Measurements from ENCODE around the gene AGPS.

The AGPS gene

GRCh38 chr2:177574356-177574755, 181.8 kb downstream of the AGPS start:
- no peaks in the 10 kb centered on the region for H3K9me3 ChIP-seq (ENCODE audit: control insufficient read depth, low read length)
- no peak overlapping the region for H3K27ac ChIP-seq (ENCODE audit: insufficient read depth, low read depth, low read length, poor library complexity, severe bottlenecking)
- no peak overlapping the region for H3K4me3 ChIP-seq (ENCODE audit: insufficient read depth, low read depth, low read length)
- 83 to 88% methylated on average over 7 of the region's 7 CpGs for WGBS, 2 experiments
- no peaks in the 10 kb centered on the region for H3K4me1 ChIP-seq (ENCODE audit: control insufficient read depth, insufficient read depth, low read length)
- H3K36me3 ChIP-seq (ENCODE audit: control insufficient read depth, insufficient read depth, low read length): no peaks in the 10 kb centered on the region
- peaks cover 3% of the 10 kb centered on the region for H3K27me3 ChIP-seq (ENCODE audit: control insufficient read depth, insufficient read depth, low read length, poor library complexity, severe bottlenecking)

- Histone ChIP-seq H3K27me3 (ENCODE audit: control insufficient read depth, insufficient read depth, low read length, poor library complexity, severe bottlenecking) (no peaks in the 10 kb centered on the region), H3K9me3 (ENCODE audit: control insufficient read depth, low read length) (no peaks in the 10 kb centered on the region), H3K27ac (ENCODE audit: insufficient read depth, low read depth, low read length, poor library complexity, severe bottlenecking) (no peak overlapping the region), H3K4me3 (ENCODE audit: insufficient read depth, low read depth, low read length) (no peak overlapping the region), H3K4me1 (ENCODE audit: control insufficient read depth, insufficient read depth, low read length) (no peaks in the 10 kb centered on the region), H3K36me3 (ENCODE audit: control insufficient read depth, insufficient read depth, low read length) (no peaks in the 10 kb centered on the region)
- WGBS, 2 experiments: 91 to 94% methylated on average over 2 of the region's 2 CpGs
Measured at GRCh38 chr2:177575358-177575757, 182.8 kb downstream of the AGPS start.

GRCh38 chr2:177577075-177577474, 184.5 kb downstream of the AGPS start:
- Histone ChIP-seq H3K4me1 (ENCODE audit: control insufficient read depth, insufficient read depth, low read length) (no peaks in the 10 kb centered on the region), H3K36me3 (ENCODE audit: control insufficient read depth, insufficient read depth, low read length) (no peaks in the 10 kb centered on the region), H3K9me3 (ENCODE audit: control insufficient read depth, low read length) (no peaks in the 10 kb centered on the region), H3K27ac (ENCODE audit: insufficient read depth, low read depth, low read length, poor library complexity, severe bottlenecking) (no peak overlapping the region), H3K4me3 (ENCODE audit: insufficient read depth, low read depth, low read length) (no peak overlapping the region), H3K27me3 (ENCODE audit: control insufficient read depth, insufficient read depth, low read length, poor library complexity, severe bottlenecking) (no peaks in the 10 kb centered on the region)
- WGBS, 2 experiments: 84 to 89% methylated on average over 1 of the region's 1 CpG

DNA sequence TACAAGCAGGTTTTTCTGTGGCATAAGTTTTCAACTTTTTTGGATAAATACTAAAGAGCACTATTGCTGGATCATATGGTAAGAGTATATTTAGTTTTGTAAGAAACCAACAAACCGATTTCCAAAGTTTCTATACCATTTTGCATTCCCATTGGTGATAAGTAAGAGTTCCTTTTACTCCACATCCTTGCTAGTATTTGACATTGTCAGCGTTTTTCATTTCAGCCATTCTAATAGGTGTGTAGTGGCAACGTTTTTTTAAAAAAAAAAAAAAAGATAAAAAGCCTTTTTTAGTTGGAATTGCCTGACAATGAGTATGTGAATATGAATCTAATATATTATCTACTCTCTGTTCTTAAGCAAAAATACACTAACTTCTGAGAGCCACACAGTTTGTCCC, 185.9 kb downstream of the AGPS start:
- H3K36me3 ChIP-seq (ENCODE audit: control insufficient read depth, insufficient read depth, low read length): no peaks in the 10 kb centered on the region
- H3K27me3 ChIP-seq (ENCODE audit: control insufficient read depth, insufficient read depth, low read length, poor library complexity, severe bottlenecking): no peaks in the 10 kb centered on the region
- H3K27ac ChIP-seq (ENCODE audit: insufficient read depth, low read depth, low read length, poor library complexity, severe bottlenecking): no peak overlapping the region
- no peaks in the 10 kb centered on the region for H3K4me1 ChIP-seq (ENCODE audit: control insufficient read depth, insufficient read depth, low read length)
- 100% methylated on average over 1 of the region's 3 CpGs; no CpG with 5 or more reads in 1 of the 2 experiments for WGBS, 2 experiments
- no peaks in the 10 kb centered on the region for H3K9me3 ChIP-seq (ENCODE audit: control insufficient read depth, low read length)
- H3K4me3 ChIP-seq (ENCODE audit: insufficient read depth, low read depth, low read length): no peak overlapping the region

DNA sequence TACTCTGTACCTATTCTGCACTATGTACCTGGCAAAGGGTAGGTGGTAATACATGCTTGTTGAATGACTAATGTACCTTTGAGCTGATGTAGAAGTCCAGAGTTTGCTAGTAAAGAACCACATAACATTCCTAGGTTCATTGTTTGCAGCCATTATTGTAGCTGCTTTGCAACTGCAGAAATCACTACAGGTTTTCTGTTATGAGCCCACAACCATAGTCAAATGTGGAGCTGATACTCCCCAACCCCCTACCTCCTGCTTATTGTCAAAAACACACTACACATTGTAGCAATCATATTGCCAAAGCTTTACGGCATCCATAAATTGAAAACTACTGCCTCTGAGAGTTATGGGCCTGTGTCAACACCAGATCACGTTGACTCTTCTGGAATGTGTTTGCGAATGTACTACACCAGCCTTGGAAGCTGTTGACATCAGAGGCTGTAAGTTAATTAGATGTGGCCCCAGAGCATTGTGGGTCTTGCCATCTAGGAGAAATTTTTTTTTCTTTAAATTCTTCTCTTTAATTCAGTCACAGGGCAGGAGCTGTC, 187.0 kb downstream of the AGPS start:
- Histone ChIP-seq H3K27ac (ENCODE audit: insufficient read depth, low read depth, low read length, poor library complexity, severe bottlenecking) (no peak overlapping the region), H3K27me3 (ENCODE audit: control insufficient read depth, insufficient read depth, low read length, poor library complexity, severe bottlenecking) (no peaks in the 10 kb centered on the region), H3K4me1 (ENCODE audit: control insufficient read depth, insufficient read depth, low read length) (no peaks in the 10 kb centered on the region), H3K36me3 (ENCODE audit: control insufficient read depth, insufficient read depth, low read length) (no peaks in the 10 kb centered on the region), H3K4me3 (ENCODE audit: insufficient read depth, low read depth, low read length) (no peak overlapping the region), H3K9me3 (ENCODE audit: control insufficient read depth, low read length) (no peaks in the 10 kb centered on the region)
- 93 to 95% methylated on average over 3 of the region's 3 CpGs for WGBS, 2 experiments

GRCh38 chr2:177582000-177582399, 189.4 kb downstream of the AGPS start:
- no peaks in the 10 kb centered on the region for H3K9me3 ChIP-seq (ENCODE audit: control insufficient read depth, low read length)
- H3K4me1 ChIP-seq (ENCODE audit: control insufficient read depth, insufficient read depth, low read length): no peaks in the 10 kb centered on the region
- H3K27ac ChIP-seq (ENCODE audit: insufficient read depth, low read depth, low read length, poor library complexity, severe bottlenecking): no peak overlapping the region
- no peak overlapping the region for H3K4me3 ChIP-seq (ENCODE audit: insufficient read depth, low read depth, low read length)
- 90% methylated on average over 1 of the region's 1 CpG for WGBS, 2 experiments
- no peaks in the 10 kb centered on the region for H3K27me3 ChIP-seq (ENCODE audit: control insufficient read depth, insufficient read depth, low read length, poor library complexity, severe bottlenecking)
- H3K36me3 ChIP-seq (ENCODE audit: control insufficient read depth, insufficient read depth, low read length): no peaks in the 10 kb centered on the region

DNA sequence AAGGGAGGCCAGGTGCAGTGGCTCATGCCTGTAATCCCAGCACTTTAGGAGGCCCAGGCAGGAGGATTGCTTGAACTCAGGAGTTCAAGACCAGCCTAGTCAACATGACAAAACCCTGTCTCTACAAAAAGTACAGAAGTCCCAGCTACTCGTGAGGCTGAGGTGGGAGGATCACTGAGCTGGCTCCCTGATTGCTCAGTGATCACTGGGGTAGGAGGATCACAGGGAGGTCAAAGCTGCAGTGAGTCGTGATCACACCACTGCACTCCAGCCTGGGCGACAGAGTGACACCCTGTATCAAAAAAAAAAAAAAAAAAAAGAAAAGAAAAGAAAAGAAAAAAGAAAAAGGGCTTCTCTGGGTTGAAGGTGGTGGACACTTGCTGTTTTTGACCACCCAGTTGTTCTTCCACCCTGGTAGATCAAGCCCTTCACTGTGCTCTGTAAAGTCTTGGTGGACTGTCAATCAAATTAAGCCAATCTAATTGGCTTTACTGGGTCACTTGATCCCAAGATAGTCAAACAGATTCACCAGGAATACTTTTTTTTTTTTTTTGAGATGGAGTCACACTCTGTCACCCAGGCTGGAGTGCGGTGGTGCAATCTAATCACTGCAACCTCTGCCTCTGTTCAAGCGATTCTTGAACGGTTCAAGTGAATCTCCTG, 191.6 kb downstream of the AGPS start:
- no peak overlapping the region for H3K27ac ChIP-seq (ENCODE audit: insufficient read depth, low read depth, low read length, poor library complexity, severe bottlenecking)
- H3K9me3 ChIP-seq (ENCODE audit: control insufficient read depth, low read length): no peaks in the 10 kb centered on the region
- no peaks in the 10 kb centered on the region for H3K4me1 ChIP-seq (ENCODE audit: control insufficient read depth, insufficient read depth, low read length)
- no peak overlapping the region for H3K4me3 ChIP-seq (ENCODE audit: insufficient read depth, low read depth, low read length)
- no peaks in the 10 kb centered on the region for H3K36me3 ChIP-seq (ENCODE audit: control insufficient read depth, insufficient read depth, low read length)
- H3K27me3 ChIP-seq (ENCODE audit: control insufficient read depth, insufficient read depth, low read length, poor library complexity, severe bottlenecking): no peaks in the 10 kb centered on the region
- 92 to 95% methylated on average over 5 to 6 of the region's 6 CpGs for WGBS, 2 experiments

GRCh38 chr2:177585234-177585863, 192.8 kb downstream of the AGPS start:
- 93 to 96% methylated on average over 5 of the region's 5 CpGs for WGBS, 2 experiments
- Histone ChIP-seq H3K27ac (ENCODE audit: insufficient read depth, low read depth, low read length, poor library complexity, severe bottlenecking) (no peak overlapping the region), H3K36me3 (ENCODE audit: control insufficient read depth, insufficient read depth, low read length) (no peaks in the 10 kb centered on the region), H3K27me3 (ENCODE audit: control insufficient read depth, insufficient read depth, low read length, poor library complexity, severe bottlenecking) (no peaks in the 10 kb centered on the region), H3K4me3 (ENCODE audit: insufficient read depth, low read depth, low read length) (no peak overlapping the region), H3K4me1 (ENCODE audit: control insufficient read depth, insufficient read depth, low read length) (no peaks in the 10 kb centered on the region), H3K9me3 (ENCODE audit: control insufficient read depth, low read length) (no peaks in the 10 kb centered on the region)

GRCh38 chr2:177586154-177586553, 193.6 kb downstream of the AGPS start:
- 92 to 100% methylated on average over 1 of the region's 1 CpG for WGBS, 2 experiments
- H3K27ac ChIP-seq (ENCODE audit: insufficient read depth, low read depth, low read length, poor library complexity, severe bottlenecking): no peak overlapping the region
- H3K4me3 ChIP-seq (ENCODE audit: insufficient read depth, low read depth, low read length): no peak overlapping the region
- H3K9me3 ChIP-seq (ENCODE audit: control insufficient read depth, low read length): no peaks in the 10 kb centered on the region
- H3K36me3 ChIP-seq (ENCODE audit: control insufficient read depth, insufficient read depth, low read length): no peaks in the 10 kb centered on the region
- no peaks in the 10 kb centered on the region for H3K4me1 ChIP-seq (ENCODE audit: control insufficient read depth, insufficient read depth, low read length)
- H3K27me3 ChIP-seq (ENCODE audit: control insufficient read depth, insufficient read depth, low read length, poor library complexity, severe bottlenecking): no peaks in the 10 kb centered on the region

GRCh38 chr2:177587371-177587770, 194.8 kb downstream of the AGPS start:
- WGBS, 2 experiments: 88 to 95% methylated on average over 1 of the region's 1 CpG
- Histone ChIP-seq H3K27me3 (ENCODE audit: control insufficient read depth, insufficient read depth, low read length, poor library complexity, severe bottlenecking) (no peaks in the 10 kb centered on the region), H3K36me3 (ENCODE audit: control insufficient read depth, insufficient read depth, low read length) (no peaks in the 10 kb centered on the region), H3K9me3 (ENCODE audit: control insufficient read depth, low read length) (no peaks in the 10 kb centered on the region), H3K4me1 (ENCODE audit: control insufficient read depth, insufficient read depth, low read length) (no peaks in the 10 kb centered on the region), H3K4me3 (ENCODE audit: insufficient read depth, low read depth, low read length) (no peak overlapping the region), H3K27ac (ENCODE audit: insufficient read depth, low read depth, low read length, poor library complexity, severe bottlenecking) (no peak overlapping the region)

All from ectodermal cell (in vitro differentiated cells).